ENCODE measurements around the gene IQCF5.

The IQCF5 gene

GRCh38 chr3:51891242-51892039, 16.0 kb upstream of the IQCF5 start:
- Histone ChIP-seq H3K9ac (ENCODE audit: low read length) (no peak overlapping the region), H3K4me3 (ENCODE audit: low read length) (no peak overlapping the region), H3K27me3 (replicated peaks; ENCODE audit: control insufficient read depth, insufficient read depth, low read length) (peaks cover 23% of the 10 kb centered on the region), H3K36me3 (ENCODE audit: control insufficient read depth, insufficient read depth, low read length, severe bottlenecking) (no peaks in the 10 kb centered on the region), H3K9me3 (ENCODE audit: control insufficient read depth, low read length) (no peaks in the 10 kb centered on the region), H3K4me1 (ENCODE audit: control insufficient read depth, insufficient read depth, low read length) (no peaks in the 10 kb centered on the region)
- DNase-seq (ENCODE audit: low read depth), result no peak

- Histone ChIP-seq H3K36me3 (ENCODE audit: control insufficient read depth, insufficient read depth, low read length, severe bottlenecking) (no peaks in the 10 kb centered on the region), H3K4me3 (ENCODE audit: low read length) (no peak overlapping the region), H3K27me3 (replicated peaks; ENCODE audit: control insufficient read depth, insufficient read depth, low read length) (peaks cover 13% of the 10 kb centered on the region), H3K4me1 (ENCODE audit: control insufficient read depth, insufficient read depth, low read length) (no peaks in the 10 kb centered on the region), H3K9ac (ENCODE audit: low read length) (no peak overlapping the region), H3K9me3 (ENCODE audit: control insufficient read depth, low read length) (peaks cover 7% of the 10 kb centered on the region)
- no peak for DNase-seq (ENCODE audit: low read depth)
Measured at GRCh38 chr3:51888463-51889105, 13.2 kb upstream of the IQCF5 start.

DNA sequence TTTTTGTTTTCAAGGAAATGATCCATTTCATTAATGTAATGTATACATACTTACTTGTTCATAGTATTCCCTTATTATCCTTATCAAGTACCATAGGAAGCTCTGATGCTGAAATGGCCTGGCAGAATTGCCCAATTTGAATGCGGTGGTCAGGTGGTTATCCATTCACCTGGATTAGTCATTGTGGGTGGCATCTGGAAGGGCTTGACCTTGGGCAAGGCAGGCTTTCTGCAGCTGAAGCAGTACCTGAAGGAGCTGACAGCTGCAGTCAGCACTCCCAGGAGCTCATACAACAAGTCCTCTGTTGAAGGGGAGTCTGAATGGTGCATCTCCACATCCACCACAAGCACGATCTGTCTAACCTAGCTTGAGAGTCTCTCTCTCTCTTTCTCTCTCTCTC, 12.2 kb upstream of the IQCF5 start:
- no peaks in the 10 kb centered on the region for H3K4me1 ChIP-seq (ENCODE audit: control insufficient read depth, insufficient read depth, low read length)
- DNase-seq (ENCODE audit: low read depth), result no peak

GRCh38 chr3:51886447-51886846, 11.0 kb upstream of the IQCF5 start:
- Histone ChIP-seq H3K4me1 (ENCODE audit: control insufficient read depth, insufficient read depth, low read length) (no peaks in the 10 kb centered on the region), H3K36me3 (ENCODE audit: control insufficient read depth, insufficient read depth, low read length, severe bottlenecking) (no peaks in the 10 kb centered on the region), H3K4me3 (ENCODE audit: low read length) (no peak overlapping the region), H3K9me3 (ENCODE audit: control insufficient read depth, low read length) (peaks cover 7% of the 10 kb centered on the region), H3K9ac (ENCODE audit: low read length) (no peak overlapping the region), H3K27me3 (replicated peaks; ENCODE audit: control insufficient read depth, insufficient read depth, low read length) (peaks cover 5% of the 10 kb centered on the region)
- no peak for DNase-seq (ENCODE audit: low read depth)

More for the DNA sequence above, 12.2 kb upstream of the IQCF5 start:
- Histone ChIP-seq H3K9ac (ENCODE audit: low read length) (no peak overlapping the region), H3K4me3 (ENCODE audit: low read length) (no peak overlapping the region), H3K36me3 (ENCODE audit: control insufficient read depth, insufficient read depth, low read length, severe bottlenecking) (no peaks in the 10 kb centered on the region), H3K9me3 (ENCODE audit: control insufficient read depth, low read length) (peaks cover 7% of the 10 kb centered on the region), H3K27me3 (replicated peaks; ENCODE audit: control insufficient read depth, insufficient read depth, low read length) (peaks cover 13% of the 10 kb centered on the region)

GRCh38 chr3:51879937-51880336, 4.5 kb upstream of the IQCF5 start:
- peaks cover 26% of the 10 kb centered on the region for H3K27me3 ChIP-seq (replicated peaks; ENCODE audit: control insufficient read depth, insufficient read depth, low read length)
- H3K9me3 ChIP-seq (ENCODE audit: control insufficient read depth, low read length), result peaks cover 6% of the 10 kb centered on the region
- H3K36me3 ChIP-seq (ENCODE audit: control insufficient read depth, insufficient read depth, low read length, severe bottlenecking), result no peaks in the 10 kb centered on the region
- no peak overlapping the region for H3K4me3 ChIP-seq (ENCODE audit: low read length)
- DNase-seq (ENCODE audit: low read depth), result no peak
- H3K4me1 ChIP-seq (ENCODE audit: control insufficient read depth, insufficient read depth, low read length), result no peaks in the 10 kb centered on the region
- H3K9ac ChIP-seq (ENCODE audit: low read length), result no peak overlapping the region

- Histone ChIP-seq H3K9me3 (ENCODE audit: control insufficient read depth, low read length) (no peaks in the 10 kb centered on the region), H3K36me3 (ENCODE audit: control insufficient read depth, insufficient read depth, low read length, severe bottlenecking) (no peaks in the 10 kb centered on the region), H3K4me1 (ENCODE audit: control insufficient read depth, insufficient read depth, low read length) (no peaks in the 10 kb centered on the region), H3K4me3 (ENCODE audit: low read length) (no peak overlapping the region), H3K27me3 (replicated peaks; ENCODE audit: control insufficient read depth, insufficient read depth, low read length) (peaks cover 34% of the 10 kb centered on the region), H3K9ac (ENCODE audit: low read length) (no peak overlapping the region)
- DNase-seq (ENCODE audit: low read depth), result no peak
Measured at GRCh38 chr3:51876186-51876585, 785 bp upstream of the IQCF5 start.

- H3K9ac ChIP-seq (ENCODE audit: low read length), result no peak overlapping the region
- H3K27me3 ChIP-seq (replicated peaks; ENCODE audit: control insufficient read depth, insufficient read depth, low read length), result peaks cover 34% of the 10 kb centered on the region
- H3K4me3 ChIP-seq (ENCODE audit: low read length), result no peak overlapping the region
- H3K4me1 ChIP-seq (ENCODE audit: control insufficient read depth, insufficient read depth, low read length), result no peaks in the 10 kb centered on the region
- no peak for DNase-seq (ENCODE audit: low read depth)
- no peaks in the 10 kb centered on the region for H3K36me3 ChIP-seq (ENCODE audit: control insufficient read depth, insufficient read depth, low read length, severe bottlenecking)
- no peaks in the 10 kb centered on the region for H3K9me3 ChIP-seq (ENCODE audit: control insufficient read depth, low read length)
Measured at GRCh38 chr3:51874889-51875288, 512 bp downstream of the IQCF5 start.

- H3K9me3 ChIP-seq (ENCODE audit: control insufficient read depth, low read length), result no peaks in the 10 kb centered on the region
- no peak overlapping the region for H3K9ac ChIP-seq (ENCODE audit: low read length)
- DNase-seq (ENCODE audit: low read depth), result no peak
- no peaks in the 10 kb centered on the region for H3K36me3 ChIP-seq (ENCODE audit: control insufficient read depth, insufficient read depth, low read length, severe bottlenecking)
- peaks cover 34% of the 10 kb centered on the region for H3K27me3 ChIP-seq (replicated peaks; ENCODE audit: control insufficient read depth, insufficient read depth, low read length)
- no peaks in the 10 kb centered on the region for H3K4me1 ChIP-seq (ENCODE audit: control insufficient read depth, insufficient read depth, low read length)
- H3K4me3 ChIP-seq (ENCODE audit: low read length), result no peak overlapping the region
Measured at GRCh38 chr3:51874411-51874810, 990 bp downstream of the IQCF5 start.

DNA sequence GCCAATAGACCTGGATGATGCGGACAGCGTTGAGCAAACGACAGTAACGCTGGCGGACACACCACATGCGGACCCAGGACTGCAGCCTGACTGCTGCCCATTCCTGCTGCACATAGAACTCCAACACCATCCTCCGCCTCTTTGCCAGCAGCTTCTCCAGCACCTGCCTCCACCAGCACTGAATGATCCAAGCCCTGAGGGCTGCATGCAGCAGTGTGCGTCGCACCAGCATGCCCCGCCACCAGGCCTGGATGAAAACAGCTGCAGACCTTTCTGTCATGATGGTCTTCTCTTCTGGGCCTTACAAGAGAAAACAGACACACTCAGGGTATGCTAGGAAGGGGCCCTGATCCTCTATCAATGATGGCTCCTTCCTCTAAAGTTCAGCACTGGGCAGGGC, 1.5 kb downstream of the IQCF5 start:
- Histone ChIP-seq H3K4me1 (ENCODE audit: control insufficient read depth, insufficient read depth, low read length) (no peaks in the 10 kb centered on the region), H3K27me3 (replicated peaks; ENCODE audit: control insufficient read depth, insufficient read depth, low read length) (peaks cover 34% of the 10 kb centered on the region), H3K36me3 (ENCODE audit: control insufficient read depth, insufficient read depth, low read length, severe bottlenecking) (no peaks in the 10 kb centered on the region), H3K4me3 (ENCODE audit: low read length) (no peak overlapping the region), H3K9ac (ENCODE audit: low read length) (no peak overlapping the region), H3K9me3 (ENCODE audit: control insufficient read depth, low read length) (no peaks in the 10 kb centered on the region)
- no peak for DNase-seq (ENCODE audit: low read depth)

DNA sequence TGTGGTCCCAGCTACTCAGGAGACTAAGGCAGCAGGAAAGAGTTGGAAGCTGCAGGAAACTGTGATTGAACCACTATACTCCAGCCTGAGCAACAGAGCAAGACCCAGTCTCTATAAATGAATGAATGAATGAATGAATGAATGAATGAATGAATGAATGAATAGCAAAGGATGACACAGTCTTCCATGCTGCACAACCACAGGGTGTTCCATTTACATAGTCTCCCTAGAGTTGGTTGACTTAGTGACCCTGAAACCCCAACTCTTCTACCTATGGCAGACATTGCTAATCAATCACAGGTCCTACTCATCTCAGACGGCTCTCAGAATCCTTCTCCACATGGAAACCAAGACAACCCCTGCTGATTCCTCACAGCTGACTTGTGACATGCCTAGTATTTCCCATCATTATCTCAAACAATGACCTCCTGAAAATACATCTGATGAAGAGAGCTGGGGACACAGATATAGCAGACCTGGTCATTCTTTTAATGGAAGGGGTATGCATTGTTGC, 2.1 kb downstream of the IQCF5 start:
- no peak overlapping the region for H3K9ac ChIP-seq (ENCODE audit: low read length)
- H3K4me1 ChIP-seq (ENCODE audit: control insufficient read depth, insufficient read depth, low read length), result no peaks in the 10 kb centered on the region
- DNase-seq (ENCODE audit: low read depth), result no peak
- no peaks in the 10 kb centered on the region for H3K9me3 ChIP-seq (ENCODE audit: control insufficient read depth, low read length)
- no peaks in the 10 kb centered on the region for H3K36me3 ChIP-seq (ENCODE audit: control insufficient read depth, insufficient read depth, low read length, severe bottlenecking)
- no peak overlapping the region for H3K4me3 ChIP-seq (ENCODE audit: low read length)
- H3K27me3 ChIP-seq (replicated peaks; ENCODE audit: control insufficient read depth, insufficient read depth, low read length), result peaks cover 28% of the 10 kb centered on the region

- no peak overlapping the region for H3K9ac ChIP-seq (ENCODE audit: low read length)
- H3K4me1 ChIP-seq (ENCODE audit: control insufficient read depth, insufficient read depth, low read length), result no peaks in the 10 kb centered on the region
- H3K4me3 ChIP-seq (ENCODE audit: low read length), result no peak overlapping the region
- no peak for DNase-seq (ENCODE audit: low read depth)
- H3K36me3 ChIP-seq (ENCODE audit: control insufficient read depth, insufficient read depth, low read length, severe bottlenecking), result no peaks in the 10 kb centered on the region
- no peaks in the 10 kb centered on the region for H3K9me3 ChIP-seq (ENCODE audit: control insufficient read depth, low read length)
- H3K27me3 ChIP-seq (replicated peaks; ENCODE audit: control insufficient read depth, insufficient read depth, low read length), result peaks cover 6% of the 10 kb centered on the region
Measured at GRCh38 chr3:51869304-51869703, 6.1 kb downstream of the IQCF5 start.

All from adipocyte (in vitro differentiated cells).